AG04450 (cell line): Measurements from ENCODE around the gene KDELR3. TPM values are rescaled to one million over a fixed set of nuclear protein-coding genes. Genes with fewer than 3 reads are reported as not detected.

Experiments used
- CTCF ChIA-PET: fragments of 300-600, 350-600 bp; formaldehyde crosslinking; extraction: SDS; loops from one replicate; lab custom pipeline; 2022; ENCODE audit warnings: antibody characterized with exemption, inconsistent platforms; lab: Charles Lee
- POLR2A ChIA-PET: fragments of 350-600 bp; formaldehyde crosslinking; extraction: SDS; loops from one replicate; lab custom pipeline; 2021; ENCODE audit warnings: antibody characterized with exemption, inconsistent platforms; lab: Yijun Ruan, JAX
- DNase-seq: peaks from one replicate; pipeline ENCODE4 v3.0.0-alpha.2; 2011; ENCODE audit warnings: low read depth, low spot score
- H3K27ac ChIP-seq: one replicate; pipeline ENCODE4 v1.5.1; 2012; ENCODE audit warnings: low read depth, low read length, control low read depth
- H3K27me3 ChIP-seq: one replicate; pipeline ENCODE4 v1.6.0; 2012; ENCODE audit warnings: low read length; ENCODE audit not compliant: control insufficient read depth, insufficient read depth
- H3K4me3 ChIP-seq: 2 replicates; pipeline ENCODE4 v1.5.1; 2011; ENCODE audit warnings: mild to moderate bottlenecking, low read depth, low read length, control low read depth
- H3K9me3 ChIP-seq: 2 replicates; pipeline ENCODE4 v1.5.1; 2012; ENCODE audit warnings: low read length; ENCODE audit not compliant: control insufficient read depth, insufficient read depth
- CTCF ChIP-seq: IDR thresholded peaks from 2 replicates; pipeline ENCODE4 v1.5.1; 2011; ENCODE audit warnings: low read depth, low read length, control low read depth, inconsistent platforms
- polyA minus RNA-seq: library from RNA; depleted of rRNA, polyadenylated mRNA; stranded (reverse); fragments of >200 nt; gene quantifications from 2 replicates; pipeline ENCODE4 v1.2.3, GENCODE V29; 2011; rRNA and poly(A)+ RNA removed
- polyA plus RNA-seq: library from polyadenylated mRNA; depleted of rRNA; stranded (reverse); fragments of >200 nt; gene quantifications from 2 replicates; pipeline ENCODE4 v1.2.3, GENCODE V29; 2011; rRNA removed

The KDELR3 gene
- polyA plus RNA-seq (223 and 278 TPM in 2 replicates), polyA minus RNA-seq (85.4 and 95.8 TPM in 2 replicates)

DNA sequence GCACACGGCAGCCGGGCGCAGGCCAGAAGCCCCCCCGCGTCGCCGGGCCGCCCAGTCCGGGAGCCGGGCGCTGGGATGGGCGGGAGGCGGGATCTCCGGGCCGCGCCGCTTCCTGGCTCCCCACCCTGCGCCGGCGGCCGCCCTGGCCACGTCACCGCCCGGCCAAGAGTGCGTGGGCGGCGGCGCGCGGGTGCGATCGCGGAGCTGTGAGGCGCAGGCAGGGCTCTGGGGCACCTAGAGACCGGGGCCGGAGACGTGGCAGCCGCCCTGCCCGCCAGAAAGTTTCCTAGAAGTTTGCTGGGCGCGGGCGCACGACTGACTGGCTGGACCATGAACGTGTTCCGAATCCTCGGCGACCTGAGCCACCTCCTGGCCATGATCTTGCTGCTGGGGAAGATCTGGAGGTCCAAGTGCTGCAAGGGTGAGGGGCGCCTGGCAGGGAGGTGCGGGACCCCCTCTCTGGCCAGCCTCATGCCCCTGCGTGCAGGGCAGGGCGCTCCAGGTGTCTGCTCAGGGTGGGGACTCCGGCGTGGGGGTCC lies at the start of gene KDELR3:
Gene KDELR3, plus strand, starts transcription at position 193 of the 539 bp plus-strand sequence. Its CDS starts 138 bp downstream, at position 331.
- TF ChIP-seq CTCF, result no peak
- peak; percentile 30 for DNase-seq
- ChIA-PET CTCF (no interaction called here), POLR2A (interaction anchor here (0.7 to 1.4 kb wide), 3 partner anchors 10 to 33 kb away, joined by 3 to 5 read pairs (median 4); no protein-coding TSS in a partner anchor)
- peaks cover 8% of the 10 kb centered on the region for H3K27me3 ChIP-seq
- peak within 1 kb of the TSS; percentile 80 for H3K27ac ChIP-seq
- no peaks in the 10 kb centered on the region; the same call in 1 of the 2 replicates for H3K9me3 ChIP-seq
- peak within 1 kb of the TSS; percentile 99 for H3K4me3 ChIP-seq

DNA sequence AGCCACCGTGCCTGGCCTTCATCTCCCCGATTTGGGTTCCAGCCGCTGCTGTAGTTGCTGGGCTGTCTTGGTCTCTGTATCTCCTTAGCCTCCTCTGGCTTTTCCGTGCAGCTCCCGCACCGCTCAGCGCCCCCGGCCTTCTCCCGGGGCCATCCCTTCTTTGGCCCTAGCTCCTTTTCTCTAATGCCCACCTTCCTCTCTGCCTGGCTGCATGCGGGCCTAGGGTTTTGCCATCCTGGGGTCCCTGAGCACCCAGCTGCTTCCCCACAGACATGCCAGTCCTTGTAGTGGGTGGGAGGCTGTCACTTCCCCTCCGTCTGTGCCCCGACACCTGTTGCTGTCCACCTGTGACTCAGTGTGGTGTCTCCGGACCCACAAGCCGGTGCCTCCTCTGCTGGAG lies 49.3 kb upstream of the KDELR3 start:
- POLR2A ChIA-PET, result no interaction called here
- Histone ChIP-seq H3K27ac (no peak overlapping the region), H3K9me3 (no peaks in the 10 kb centered on the region), H3K4me3 (no peak overlapping the region), H3K27me3 (peaks cover 13% of the 10 kb centered on the region)
- DNase-seq, result no peak
- no peak for TF ChIP-seq CTCF
- CTCF ChIA-PET, result interaction anchor here (0.6 kb wide), 1 partner anchor 133 kb away, joined by 3 read pairs; no protein-coding TSS in a partner anchor

DNA sequence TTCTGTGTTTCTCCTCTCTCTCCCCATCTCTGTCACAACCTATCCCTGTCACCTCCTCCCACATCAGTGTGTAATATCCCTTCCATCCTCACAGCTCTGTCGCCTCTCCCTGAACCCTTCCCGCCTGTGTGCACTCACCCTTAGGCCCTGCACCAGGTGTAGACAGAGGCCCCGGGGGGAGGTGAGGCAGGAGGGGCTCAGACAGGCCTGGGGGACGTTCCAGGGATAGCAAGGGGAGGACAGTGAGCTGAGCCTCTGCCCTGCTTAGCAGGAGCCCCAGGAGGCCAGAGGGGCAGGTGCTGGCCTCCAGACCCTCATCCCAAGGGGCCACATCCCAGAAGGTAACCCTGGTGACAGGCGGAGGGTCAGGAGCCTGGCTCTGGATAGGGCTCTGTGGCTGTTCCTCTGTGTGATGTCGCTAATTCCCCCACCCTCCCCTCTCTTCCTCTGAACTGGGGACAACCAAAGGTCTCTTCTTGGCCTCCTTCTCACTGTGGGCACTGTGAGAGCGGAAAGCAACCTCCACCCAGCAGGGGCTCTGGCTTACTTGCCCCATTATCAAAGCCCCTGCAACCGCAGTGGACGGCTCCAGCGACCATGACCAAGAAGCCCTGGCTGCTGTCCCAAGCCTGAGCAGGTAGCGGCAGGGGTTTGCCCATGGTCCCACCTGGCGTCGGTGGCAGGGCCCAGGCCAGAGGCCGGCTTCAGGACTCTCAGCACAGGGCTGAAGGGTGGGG lies 48.6 kb upstream of the KDELR3 start:
- TF ChIP-seq CTCF, result no peak
- Histone ChIP-seq H3K4me3 (no peak overlapping the region), H3K27ac (no peak overlapping the region), H3K9me3 (no peaks in the 10 kb centered on the region), H3K27me3 (peaks cover 12% of the 10 kb centered on the region)
- DNase-seq, result no peak
- ChIA-PET POLR2A (no interaction called here), CTCF (interaction anchor here (0.6 kb wide), 1 partner anchor 132 kb away, joined by 3 read pairs; no protein-coding TSS in a partner anchor)

DNA sequence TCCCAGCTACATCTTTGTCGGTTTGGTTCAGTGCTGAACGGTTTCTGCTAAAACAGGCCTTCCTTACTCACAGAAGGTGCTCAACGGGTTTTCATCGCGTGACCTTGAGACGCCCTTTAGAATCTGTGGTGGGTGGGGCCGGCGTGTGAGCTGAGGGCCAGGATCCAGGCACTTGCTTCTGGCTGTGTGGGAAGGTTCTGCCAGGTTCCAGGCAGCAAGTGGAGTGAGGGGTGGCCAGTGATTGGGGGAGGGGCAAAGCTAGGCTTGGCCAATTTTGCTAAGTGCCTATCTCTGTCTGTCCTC lies 48.1 kb upstream of the KDELR3 start:
- ChIA-PET POLR2A (no interaction called here), CTCF (interaction anchor here (0.7 kb wide), 1 partner anchor 11 kb away, joined by 3 read pairs; no protein-coding TSS in a partner anchor)

More for the DNA sequence above, 48.1 kb upstream of the KDELR3 start:
- Histone ChIP-seq H3K9me3 (no peaks in the 10 kb centered on the region), H3K4me3 (no peak overlapping the region), H3K27me3 (peaks cover 12% of the 10 kb centered on the region), H3K27ac (no peak overlapping the region)
- DNase-seq, result no peak
- TF ChIP-seq CTCF, result no peak
